Fibroblast of skin of right biceps (primary cell): Measurements from ENCODE around the gene INTS7.

Source experiments
- DNase-seq: peaks from one replicate; pipeline ENCODE4 v3.0.0-alpha.2; 2013

INTS7 gene, protein sequence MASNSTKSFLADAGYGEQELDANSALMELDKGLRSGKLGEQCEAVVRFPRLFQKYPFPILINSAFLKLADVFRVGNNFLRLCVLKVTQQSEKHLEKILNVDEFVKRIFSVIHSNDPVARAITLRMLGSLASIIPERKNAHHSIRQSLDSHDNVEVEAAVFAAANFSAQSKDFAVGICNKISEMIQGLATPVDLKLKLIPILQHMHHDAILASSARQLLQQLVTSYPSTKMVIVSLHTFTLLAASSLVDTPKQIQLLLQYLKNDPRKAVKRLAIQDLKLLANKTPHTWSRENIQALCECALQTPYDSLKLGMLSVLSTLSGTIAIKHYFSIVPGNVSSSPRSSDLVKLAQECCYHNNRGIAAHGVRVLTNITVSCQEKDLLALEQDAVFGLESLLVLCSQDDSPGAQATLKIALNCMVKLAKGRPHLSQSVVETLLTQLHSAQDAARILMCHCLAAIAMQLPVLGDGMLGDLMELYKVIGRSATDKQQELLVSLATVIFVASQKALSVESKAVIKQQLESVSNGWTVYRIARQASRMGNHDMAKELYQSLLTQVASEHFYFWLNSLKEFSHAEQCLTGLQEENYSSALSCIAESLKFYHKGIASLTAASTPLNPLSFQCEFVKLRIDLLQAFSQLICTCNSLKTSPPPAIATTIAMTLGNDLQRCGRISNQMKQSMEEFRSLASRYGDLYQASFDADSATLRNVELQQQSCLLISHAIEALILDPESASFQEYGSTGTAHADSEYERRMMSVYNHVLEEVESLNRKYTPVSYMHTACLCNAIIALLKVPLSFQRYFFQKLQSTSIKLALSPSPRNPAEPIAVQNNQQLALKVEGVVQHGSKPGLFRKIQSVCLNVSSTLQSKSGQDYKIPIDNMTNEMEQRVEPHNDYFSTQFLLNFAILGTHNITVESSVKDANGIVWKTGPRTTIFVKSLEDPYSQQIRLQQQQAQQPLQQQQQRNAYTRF

DNA sequence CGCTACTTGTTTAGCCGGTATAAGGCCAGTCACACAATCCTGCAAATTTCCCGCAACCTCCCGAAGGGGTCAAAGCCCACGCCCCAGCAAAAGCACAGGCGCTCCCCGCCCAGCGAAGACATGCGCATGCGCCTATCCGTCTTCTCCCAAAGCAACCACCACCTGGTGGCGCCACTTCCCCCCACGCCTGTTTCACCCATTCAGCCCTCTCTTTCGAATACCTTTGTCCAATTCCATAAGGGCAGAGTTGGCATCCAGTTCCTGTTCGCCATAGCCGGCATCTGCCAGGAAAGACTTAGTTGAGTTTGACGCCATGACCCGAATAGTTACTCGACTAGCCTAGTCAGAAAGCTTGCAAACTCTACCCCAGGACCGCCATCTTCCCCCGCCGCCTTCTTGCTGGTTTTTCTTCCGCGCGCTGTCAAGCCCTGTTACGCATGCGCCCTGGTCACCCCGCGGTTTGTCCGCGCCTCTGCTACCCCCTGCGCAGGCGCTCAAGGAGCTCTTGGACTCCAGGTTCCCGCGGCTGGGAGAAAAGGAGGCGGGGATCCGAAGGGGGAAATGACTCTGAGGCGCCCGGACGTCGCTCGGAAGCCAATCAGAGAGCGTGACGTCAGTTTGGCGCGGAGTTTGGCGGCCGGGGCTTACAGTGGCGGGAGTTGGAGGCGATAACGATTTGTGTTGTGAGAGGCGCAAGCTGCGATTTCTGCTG is at the start of gene INTS7, which contains the start of gene DTL:
INTS7 (minus strand) TSS at position 435 of the 712 bp plus-strand sequence; CDS start at position 315, 120 bp downstream.
DTL (plus strand) TSS at position 626 of the 712 bp plus-strand sequence. CDS start 143 bp downstream, outside the sequence.
- peak; percentile 99 for DNase-seq

DNA sequence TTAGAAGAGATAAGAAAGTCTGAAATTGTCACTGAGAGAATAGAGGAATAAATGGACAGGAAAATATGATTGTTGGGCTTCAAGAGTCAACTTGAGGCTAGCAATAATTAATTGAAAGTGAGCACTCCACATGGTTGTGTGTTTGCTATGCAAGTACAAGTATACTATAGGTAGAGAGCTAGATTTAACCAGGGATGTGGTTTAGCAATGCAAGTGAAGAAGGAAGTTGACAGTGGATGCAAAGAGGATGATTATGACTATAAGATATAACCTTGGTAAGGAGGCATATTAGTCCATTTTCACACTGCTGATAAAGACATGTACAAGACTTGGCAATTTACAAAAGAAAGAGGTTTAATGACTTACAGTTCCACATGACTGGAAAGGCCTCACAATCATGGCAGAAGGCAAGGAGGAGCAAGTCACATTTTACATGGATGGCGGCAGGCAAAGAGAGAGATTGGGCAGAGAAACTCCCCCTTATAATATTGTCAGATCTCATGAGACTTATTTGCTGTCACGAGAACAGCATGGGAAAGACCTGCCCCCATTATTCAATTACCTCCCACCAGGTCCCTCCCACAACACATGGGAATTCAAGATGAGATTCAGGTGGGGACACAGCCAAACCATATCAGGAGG is 47.5 kb upstream of the INTS7 start:
- no peak for DNase-seq

DNA sequence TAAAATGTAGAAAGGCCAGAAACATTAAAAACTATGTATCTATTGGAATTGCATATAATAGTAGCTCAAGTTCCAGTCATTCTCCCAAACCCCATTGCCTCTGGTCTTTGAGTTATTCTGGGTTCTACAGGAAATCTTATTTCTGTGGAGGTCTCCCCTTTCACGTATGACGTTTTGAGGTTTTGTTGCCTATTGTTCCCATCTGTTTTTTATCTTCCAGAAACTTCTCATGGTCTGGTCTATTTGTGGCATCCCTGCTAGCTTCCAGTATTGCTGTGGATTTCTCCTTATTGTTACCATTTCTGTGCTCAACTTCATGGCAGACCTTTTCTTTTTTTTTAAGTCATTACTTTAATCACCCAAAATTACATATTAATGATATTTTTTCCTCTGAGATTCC is 43.5 kb upstream of the INTS7 start:
- peak; percentile 2 for DNase-seq

DNA sequence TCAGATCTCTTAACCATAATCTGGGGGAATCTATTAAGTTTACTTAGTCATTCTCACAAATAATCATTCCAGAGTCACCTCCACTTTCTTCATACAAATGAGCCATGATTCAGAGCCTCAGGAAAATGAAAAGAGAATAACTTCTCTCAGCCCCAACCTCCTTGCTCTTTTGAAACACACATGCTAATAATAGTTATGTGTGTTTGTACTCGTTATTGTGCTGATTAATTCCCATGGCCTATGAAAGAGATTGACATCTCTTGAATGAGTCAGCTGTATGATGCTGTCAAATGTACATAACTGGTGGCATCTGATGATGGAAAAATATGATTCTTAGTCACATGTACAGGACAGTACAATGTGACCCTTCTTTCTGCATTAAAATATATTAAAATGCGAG is 41.7 kb upstream of the INTS7 start:
- DNase-seq = peak; percentile 1

DNA sequence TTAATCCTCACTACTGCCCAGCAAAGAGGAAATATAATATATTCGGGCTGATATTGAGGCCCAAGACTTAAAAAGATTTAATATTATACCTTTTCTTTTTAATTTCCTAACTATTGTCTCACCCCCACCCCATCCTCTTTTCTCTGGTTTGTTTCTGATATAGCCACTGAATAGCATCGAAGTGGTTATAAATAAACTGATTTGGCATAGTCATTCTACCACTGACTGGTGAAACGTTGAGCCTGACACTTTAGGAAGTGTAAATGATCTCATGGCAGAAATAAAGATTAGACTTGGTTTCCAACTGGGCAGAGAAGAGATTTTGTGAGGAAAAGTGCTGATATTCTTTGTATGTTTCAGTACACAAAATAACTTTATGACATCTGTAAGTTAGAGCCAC is 39.5 kb upstream of the INTS7 start:
- DNase-seq = no peak

DNA sequence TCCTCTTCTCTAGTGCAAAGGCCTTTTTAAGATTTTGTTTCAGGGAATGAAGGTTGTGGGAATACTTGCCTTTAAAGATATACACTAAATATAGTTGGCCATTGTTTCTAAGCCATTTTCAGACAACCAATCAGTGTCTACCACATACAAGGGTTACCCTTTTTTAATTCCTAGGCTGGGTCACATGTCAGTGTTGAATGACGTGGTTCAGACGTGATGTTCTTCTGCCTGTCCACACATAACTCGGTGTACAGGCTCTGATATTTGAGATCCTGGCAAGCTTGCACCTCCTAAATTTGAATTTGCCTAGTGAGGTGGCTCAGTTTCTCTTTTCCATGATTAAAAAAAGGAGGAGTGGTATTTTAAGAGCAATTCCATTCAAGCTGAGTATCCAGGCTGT is 39.0 kb upstream of the INTS7 start:
- DNase-seq = no peak

DNA sequence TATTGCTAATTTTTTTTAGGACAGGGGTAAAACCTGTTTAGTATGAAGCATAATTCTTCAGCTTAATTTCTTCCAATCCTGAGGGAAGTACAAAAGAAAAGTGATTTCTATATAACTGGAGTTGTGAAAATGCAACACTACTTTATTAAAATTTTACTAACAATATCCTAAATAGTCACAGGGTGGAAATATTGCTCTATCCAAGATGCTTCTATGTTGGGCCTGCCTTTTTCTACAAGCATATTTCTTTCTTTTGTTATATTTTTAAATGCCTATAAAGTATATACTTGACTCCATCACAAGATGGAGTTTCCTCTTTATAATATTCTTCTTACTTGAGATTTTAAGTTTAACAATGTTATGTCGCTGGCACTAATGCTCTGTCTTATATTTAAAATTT is 38.1 kb upstream of the INTS7 start:
- DNase-seq = no peak

DNA sequence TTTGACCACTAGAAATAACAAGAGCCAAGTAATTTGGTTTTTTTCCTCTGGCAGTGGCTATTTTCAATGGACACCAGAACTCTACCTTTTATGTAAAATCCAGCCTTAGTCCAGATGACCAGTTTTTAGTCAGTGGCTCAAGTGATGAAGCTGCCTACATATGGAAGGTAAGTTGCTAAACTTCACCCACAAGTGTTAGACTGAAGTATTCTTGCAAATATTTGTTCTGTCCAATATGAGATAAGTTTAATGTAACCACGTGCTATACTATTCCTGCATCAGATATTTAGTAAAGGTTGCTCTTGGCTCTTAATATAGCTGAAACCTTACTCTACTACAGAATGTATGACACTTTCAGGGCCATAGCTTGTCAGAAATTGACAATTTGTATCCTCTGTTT is 36.7 kb upstream of the INTS7 start:
- no peak for DNase-seq

DNA sequence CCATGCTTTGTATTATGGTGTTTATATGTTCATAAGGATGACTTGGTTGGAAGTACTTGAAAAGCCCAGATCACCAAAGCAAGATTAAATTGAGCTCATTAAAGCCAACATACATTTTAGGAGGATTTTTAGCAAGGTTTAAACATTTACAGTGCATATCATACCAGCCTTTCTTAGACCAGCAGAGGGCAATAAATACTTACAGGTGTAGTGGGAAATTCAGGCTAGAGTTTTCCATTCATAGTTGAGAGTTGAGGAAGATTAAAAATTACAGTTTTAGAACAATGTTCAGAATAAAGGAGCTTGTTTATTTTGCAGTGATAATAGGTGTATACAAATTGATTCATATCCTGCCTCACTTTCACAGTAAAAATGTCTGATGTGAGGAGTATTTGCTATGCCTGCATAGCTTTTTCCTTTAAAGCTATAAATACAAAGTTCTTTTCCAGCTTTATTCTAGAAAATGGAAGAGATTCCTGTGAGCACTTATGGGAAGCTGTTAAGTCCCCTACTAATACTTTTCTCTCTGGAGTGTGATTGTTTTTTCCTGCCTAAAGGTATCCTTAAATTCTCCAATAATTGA is 35.5 kb upstream of the INTS7 start:
- peak; percentile 45 for DNase-seq

DNA sequence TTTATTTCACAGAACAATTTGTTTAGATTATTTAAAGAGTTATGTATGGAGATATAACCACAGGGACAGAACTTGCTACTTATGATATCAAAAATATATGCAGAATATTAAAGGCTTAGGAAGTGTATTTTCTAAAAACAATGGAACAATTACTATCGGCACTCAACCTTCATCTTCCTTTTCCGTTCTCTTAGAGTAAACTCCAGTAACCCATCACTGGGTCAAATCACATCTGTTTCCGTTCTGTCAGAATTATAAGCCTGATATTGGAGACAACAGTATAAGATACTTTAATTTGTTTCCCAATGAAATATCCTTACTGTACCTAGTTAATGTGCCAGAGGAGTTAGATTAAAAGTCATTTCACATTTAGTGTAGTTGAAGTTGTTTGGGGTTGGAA is 32.4 kb upstream of the INTS7 start:
- no peak for DNase-seq

DNA sequence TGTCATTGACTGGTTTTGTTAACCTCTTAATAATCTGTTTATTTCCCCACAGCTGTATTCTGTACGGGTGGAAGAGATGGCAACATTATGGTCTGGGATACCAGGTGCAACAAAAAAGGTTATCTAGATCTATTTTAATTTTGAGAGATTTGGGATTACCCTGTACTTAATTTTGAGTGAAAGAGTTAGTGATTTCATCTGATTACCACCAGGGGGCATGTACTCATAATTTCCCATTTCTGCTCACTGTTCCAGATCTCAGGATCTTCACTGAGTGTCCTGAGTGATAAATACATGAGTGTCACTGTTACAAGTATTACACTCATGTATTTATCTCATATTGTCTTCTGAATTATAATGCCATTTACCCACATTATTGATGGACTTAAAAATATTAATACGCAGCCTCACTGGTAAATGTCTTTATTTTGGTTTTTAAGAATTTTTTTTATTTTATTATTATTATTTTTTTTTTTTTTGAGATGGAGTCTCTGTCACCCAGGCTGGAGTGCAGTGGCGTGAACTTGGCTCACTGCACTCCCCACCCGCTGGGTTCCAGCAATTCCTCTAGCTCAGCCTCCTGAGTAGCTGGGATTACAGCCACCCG is 27.6 kb upstream of the INTS7 start:
- peak; percentile 53 for DNase-seq

DNA sequence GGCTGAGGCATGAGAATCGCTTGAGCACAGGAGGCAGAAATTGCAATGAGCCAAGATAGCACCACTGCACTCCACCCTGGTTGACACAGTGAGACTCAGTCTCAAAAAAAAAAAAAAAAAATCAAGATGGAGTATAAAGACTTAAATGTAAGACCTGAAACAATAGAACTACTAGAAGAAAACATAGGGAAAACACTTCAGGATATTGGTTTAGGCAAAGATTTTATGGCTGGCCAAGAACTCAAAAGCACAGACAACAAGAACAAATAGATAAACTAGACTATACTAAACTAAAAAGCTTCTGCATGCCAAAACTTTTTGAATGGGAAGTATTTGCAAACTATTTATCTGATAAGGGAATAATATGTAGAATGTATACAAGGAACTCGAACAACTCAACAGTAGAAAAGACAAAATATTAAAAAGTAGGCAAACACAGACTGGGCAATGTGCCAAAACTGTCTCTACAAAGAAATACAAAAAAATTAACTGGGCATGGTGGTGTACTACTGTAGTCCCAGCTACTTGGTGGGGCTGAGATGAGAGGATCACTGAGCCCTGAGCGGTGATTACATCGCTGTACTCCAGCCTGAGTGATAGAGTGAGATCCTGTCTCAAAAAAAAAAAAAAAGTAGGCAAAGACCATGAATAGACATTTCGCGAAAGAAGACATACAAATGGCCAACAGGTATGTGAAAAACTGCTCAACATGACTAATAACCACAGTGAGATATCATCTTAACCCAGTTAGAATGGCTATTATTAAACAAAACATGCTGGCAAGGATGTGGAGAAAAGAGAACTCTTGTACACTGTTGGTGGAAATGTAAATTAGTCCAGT is 25.5 kb upstream of the INTS7 start:
- DNase-seq = peak; percentile 5

DNA sequence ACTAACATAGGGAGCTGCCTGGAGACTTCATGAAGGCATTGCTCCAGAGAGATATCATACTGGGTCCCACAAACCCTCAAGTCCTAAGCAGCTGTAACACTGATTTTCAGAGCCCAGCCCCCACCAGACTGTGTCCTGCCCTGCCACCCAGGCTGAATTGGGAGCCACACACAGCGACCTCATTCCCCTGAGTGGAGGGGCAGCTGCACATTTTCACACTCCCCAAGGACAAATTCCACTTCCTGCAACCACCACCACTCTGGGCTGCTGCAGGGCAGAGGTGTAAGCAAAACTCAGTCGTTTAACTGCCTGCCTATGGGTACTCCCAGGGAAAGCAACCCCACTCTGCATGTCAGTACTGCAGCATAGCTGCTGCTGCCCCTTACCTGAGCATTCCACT is 20.0 kb upstream of the INTS7 start:
- no peak for DNase-seq

DNA sequence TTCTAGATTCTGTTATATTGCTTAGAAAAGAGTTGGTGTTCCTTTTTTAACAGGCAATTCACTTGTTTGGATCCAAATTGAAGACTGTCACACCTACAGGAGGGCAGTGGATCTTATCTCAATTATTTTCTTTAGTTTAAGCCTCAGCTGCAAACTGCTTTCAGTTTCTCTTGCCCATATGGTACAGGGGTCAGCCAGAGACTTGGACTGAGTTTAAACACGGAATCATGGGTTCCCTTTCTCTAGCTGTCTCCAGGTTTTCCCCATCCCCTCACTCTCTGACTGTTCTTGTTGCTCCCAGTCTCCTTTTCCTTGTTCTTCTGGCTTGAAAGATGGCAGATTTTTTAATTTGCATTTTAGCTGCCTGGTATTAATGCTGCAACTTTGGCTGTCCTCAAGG is 18.6 kb upstream of the INTS7 start:
- no peak for DNase-seq

DNA sequence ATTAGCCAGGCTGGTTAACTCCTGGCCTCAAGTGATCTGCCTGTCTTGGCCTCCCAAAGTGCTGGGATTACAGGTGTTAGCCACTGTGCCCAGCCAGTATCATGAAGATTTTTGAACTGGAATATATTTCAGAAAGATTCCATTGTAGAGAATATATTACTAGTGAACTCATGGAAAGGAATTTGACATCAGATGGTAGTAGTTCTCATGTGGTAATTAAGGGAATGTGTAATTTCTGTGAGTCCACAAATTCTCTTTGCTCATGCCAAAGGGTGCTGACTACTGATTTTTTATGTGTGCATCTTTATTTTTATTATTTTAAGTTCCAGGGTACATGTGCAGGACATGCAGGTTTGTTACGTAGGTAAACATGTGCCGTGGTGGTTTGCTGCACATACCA is 10.6 kb upstream of the INTS7 start:
- DNase-seq = peak; percentile 26

DNA sequence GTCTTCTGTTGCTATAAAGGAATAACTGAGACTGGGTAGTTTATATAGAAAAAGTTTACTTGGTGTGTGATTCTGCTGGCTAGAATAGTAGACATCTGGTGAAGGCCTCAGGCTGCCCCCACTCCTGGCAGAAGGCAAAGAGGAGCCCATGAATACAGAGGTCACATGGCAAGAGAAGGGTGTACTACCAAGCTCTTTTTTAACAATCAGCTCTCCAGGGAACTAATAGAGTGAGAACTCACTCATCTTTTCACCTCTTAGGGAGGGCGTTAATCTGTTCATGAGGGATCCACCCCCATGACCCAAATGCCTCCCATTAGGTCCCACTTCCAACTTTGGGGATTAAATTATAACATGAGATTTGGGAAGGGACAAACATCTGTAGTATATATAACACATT is 9.5 kb upstream of the INTS7 start:
- no peak for DNase-seq

DNA sequence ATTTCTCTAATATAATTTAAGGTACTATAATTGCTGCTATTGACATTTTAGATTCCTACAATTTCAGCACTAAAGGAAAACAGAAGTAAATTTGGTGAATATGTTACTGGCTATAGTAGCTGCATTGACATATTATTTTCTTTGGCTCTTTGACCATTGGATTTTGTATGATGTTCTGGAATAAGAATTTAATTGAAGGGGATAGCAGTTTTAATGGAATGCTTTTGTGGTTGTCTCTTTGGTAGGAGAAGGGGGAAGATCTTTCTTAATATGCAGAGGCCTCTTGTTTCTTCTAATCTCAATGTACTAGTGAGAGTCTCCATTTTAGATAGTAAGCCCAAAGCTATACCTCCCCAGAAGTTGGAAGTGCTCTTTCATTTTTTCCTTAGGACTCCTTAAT is 7.1 kb upstream of the INTS7 start:
- DNase-seq = peak; percentile 38

DNA sequence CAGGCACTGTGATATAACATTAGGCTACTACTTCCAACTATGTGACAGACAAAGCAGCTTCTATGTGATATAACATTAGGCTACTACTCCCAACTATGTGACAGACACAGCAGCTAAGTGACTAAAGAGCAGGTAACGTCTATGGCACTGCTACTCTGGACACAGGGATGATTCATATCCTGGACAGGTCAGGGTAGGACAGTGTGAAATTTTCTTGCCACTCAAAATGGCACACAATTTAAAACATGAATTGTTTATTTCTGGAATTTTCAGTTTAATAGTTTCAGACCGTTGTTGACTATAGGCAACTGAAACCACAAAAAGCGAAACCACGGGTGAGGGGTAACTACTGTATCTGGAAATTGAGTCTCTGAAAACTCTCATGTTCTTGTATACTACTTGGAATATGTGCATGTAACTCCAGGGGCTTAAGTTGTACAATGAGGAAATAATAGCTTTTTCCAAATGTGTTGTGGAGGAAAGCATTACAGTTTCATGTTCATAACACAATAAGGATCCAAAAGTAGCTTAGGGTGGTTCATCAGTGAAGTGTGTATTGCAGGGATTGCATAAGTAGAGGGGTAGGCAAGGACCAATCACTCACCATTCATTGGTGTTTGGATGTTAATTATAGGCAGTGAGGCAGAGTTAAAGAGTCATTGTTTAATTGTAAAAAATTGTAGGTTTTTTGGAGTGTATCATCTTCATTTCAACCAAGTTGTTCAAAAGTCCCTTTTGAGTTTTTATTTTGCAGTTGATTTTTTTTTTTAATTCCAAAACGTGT is 5.5 kb upstream of the INTS7 start:
- DNase-seq = no peak

DNA sequence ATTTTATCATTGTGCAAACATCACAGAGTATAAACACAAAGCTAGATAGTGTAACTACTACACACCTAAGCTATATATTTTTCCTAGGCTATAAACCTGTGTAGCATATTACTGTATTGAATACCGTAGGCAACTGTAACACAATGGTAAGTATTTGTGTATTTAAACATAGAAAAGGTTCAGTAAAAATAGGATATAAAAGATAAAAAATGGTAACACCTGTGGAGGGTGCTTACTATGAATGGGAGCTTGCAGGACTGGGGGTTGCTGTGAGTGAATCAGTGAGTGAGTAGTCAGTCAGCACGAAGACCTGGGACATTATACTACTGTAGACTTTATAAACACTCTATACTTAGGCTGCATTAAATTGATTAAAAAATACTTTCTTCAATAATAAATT is 4.3 kb upstream of the INTS7 start:
- DNase-seq = no peak

DNA sequence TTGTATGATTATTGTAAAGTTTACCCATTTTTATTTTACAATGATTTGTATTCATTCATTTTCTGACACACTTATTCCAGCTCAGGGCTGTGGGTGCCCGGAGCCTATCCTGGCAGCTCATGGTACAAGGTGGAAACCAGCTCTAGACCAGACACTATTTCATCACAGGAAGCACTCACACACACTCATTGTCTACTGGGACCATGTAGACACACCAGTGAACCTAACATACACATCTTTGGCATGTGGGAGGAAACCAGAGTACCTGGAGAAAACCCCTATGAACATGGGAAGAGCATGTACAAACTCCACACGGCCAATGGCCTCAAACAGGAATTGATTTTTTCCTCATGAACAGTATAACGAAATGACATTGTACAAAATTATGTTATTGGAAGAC is 2.5 kb upstream of the INTS7 start:
- DNase-seq = no peak
